GM21515 (cell line): Measurements from ENCODE around the gene DGKK.
"Not testable (repeated sequence)": the region's sequence is repeated elsewhere in the genome, so short reads cannot be mapped to it uniquely, and the experiment has no call there.

Experiments
- ATAC-seq: cut with Tn5 transposase; IDR thresholded peaks from one replicate; pipeline ENCODE4 v1.9.1; 2021; ENCODE audit not compliant: unreplicated experiment

DGKK gene

DNA sequence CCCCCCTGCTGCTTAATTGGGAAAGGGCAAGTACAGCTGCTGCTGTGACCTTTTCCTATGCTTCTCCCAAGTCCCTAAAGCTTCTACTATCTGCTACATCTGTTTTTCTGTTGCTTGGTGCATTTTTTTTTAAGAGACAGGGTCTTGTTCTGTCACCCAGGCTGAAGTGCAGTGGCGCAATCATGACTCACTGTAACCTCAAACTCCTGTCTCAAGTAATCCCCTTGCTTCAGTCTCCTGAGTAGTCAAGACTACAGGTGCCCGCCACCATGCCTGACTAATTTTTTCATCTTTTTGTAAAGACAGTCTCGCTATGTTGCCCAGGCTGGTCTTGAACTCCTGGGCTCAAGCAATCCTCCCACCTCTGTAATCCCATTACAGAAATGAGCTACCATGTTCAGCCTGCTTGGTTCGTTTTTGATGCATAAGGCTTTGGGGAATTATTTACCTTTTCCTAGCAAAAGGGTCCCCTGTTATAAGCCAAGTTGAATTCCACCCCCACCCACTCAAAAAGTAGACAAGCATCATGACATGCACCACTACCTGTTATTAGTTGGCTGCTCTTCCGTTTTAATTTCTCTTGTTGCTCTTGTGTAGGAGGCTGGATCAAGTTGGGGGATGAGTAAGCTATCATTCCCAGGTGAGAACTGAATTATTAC lies 39.6 kb downstream of the DGKK start:
- no peak for ATAC-seq

DNA sequence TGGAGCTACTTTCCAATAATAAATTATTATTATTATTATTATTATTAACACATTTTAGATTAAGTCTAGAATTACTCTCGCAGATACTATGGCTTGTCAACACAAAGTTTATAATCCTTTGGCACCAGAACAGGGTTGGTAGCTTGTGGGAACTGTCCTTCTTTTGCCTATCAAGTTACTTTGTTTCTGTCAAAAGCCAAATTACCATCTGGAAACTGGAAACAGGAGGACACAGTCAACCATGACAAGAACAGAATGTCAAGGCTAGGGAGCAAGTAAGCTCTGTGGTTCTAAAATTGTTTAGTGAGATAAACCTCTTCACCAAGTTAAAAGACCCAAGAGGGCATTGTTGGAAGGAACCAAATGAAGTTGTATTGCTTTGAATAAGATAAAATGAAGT lies 42.5 kb downstream of the DGKK start:
- ATAC-seq: no peak

DNA sequence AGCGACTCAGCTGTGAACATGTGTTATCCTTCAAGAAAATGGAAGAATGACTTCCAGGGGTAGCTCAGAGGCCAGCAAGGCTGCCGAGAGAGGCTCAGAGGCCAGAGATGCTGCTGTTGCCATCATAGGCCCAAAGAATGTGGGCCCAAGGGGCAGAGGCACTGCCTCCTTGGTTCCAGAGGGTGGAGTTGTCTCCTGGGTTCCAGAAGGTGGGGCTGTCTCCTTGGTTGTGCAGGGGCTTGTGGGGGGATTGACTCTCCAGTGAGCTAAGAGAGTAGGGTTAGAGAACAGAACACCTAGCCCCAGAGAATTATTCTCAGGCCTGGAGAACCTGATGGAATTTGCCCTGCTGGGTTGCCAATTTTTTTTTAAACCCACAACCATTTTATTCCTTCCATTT lies 62.6 kb downstream of the DGKK start:
- no peak for ATAC-seq

DNA sequence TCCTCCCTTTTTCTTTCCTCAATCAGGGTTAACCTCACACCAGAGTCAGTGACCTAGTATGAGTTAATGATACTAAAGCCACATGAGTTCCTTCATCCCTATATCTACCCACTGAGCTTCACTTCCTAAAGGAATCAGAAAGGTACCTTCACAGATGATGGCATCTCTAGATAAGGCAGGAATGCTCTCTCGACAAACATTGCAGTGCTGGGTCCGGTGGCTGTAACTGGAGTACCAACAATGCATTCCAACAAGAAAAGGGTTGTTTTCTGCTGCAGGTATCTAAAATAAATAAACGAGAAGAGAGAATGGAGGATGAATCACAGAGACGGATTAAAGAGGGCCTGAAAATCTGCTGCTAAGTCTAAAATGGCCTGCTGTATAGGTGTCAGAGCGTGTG lies 66.7 kb downstream of the DGKK start:
- ATAC-seq: no peak

DNA sequence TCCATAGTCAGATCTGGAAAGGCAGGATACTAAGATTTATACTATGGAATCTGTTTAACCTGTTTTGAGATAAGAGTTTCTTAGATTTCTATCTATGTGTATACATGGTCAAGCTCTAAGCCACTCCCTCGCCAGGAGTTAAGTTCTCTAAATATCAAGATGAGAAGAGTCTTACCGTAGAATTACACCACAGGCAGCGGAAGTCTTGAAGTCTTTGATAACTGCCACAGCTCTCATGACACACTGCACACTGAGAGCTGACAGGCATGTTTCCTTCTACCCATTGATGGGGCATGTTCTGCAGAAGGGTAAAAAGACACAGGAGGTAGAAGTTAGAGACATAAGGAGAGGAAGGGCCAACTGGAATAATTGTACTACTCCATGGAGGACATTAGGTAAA lies 67.7 kb downstream of the DGKK start:
- no peak for ATAC-seq

DNA sequence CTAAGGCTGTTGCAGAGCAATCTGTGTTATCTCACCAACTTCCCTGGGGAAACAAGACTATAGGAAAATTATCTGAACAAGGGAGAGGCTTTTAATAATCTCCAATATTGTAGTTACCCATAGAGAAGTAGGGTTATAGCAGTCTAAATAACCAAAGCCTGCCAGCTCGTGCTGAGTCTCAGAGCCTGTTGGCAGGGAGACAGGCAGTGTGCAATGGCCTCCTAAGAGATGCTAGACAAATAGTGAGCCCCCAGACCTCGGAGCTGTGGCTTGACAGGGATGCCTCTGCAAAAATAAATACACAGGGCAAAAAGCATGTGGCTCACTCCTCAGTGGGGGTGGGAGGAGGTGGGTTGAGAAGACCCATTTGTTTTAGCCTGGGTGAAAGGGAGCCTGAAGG lies 76.7 kb downstream of the DGKK start:
- ATAC-seq: no peak

DNA sequence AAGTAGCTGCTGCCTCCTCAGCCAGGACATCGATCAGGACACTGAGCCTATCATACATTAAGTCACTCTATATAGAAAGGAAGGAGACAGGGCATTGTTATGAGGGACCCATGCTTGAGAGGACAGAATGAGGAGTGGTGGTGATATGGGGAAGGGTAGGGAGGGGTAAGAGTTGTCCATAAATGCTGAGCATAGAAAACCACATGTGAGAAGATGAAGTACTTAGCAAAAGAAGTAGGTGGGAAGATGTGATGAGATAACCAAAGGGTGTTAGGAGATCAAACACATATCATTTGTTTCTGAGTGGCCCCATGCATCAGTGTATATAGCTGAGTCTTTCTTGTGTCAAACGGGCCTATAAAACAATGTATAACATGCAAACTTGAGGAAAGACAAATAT lies 84.1 kb downstream of the DGKK start:
- ATAC-seq: no peak

DNA sequence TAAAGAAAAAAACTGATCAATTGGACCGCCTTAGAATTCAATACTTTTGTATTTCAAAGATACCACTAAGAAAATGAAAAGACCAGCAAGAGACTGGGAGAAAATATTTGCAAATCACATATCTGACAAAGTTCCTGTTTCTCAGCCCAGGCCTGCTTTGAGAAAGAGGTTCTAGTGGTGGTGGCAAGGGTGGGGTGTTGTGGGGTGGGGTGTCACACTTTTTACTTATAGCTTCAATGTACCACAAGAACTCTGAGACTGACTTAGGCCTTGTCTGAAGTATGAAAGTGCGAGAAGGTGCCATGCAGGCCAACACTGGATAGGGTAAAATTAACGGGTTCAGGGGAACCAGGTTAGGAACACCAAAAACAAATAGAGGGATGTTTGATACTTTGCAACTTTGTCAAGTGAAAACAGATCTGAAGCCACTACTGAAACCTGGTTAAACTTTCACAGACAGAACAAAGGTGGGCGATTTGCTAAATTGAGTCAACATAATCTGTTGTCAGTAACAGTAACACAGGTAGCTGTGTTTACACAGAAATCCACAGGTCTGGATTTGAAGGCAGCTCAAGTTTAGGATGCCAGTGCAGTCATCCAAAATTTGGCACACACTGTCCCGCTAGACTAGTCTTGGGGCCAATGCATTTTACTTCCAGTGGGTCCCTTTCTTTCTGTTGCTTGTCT lies 88.8 kb downstream of the DGKK start:
- no peak for ATAC-seq

DNA sequence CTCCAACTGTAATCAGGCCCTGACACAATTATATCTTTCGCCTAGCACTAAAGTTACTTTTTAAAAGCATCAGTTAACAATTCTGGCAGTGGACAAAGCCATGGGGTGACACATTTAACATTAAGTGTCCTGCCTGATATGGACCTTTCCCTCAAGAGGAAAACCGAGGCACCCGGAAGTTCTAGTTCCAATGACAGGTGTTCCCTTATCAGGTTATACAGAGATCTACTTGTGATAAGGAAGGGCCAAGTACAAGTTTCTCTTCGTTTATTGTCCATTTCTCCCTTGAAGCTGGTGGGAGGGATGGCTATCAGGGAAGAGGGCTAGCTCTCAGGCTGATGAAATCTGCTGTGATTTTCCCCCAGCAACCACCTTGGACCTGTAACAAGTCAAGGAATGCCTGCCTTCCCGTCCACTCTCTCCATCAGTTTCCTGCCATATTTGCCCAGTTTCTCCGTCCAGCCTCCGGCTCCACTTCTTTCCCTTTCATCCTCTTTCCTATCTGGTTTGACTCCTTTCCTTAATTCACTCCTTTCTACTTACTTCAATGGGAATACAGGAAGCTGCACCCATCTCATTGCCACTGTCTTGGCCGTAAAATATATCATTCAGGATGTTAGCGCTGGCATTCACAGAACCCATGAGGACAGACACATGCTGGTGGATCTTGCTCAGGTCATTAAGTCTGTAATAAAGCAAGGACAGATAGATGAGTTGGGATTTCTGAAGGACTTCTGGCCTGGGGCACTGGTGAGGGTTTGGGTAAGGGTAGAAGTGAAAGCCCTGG lies 95.0 kb downstream of the DGKK start:
- no peak for ATAC-seq

DNA sequence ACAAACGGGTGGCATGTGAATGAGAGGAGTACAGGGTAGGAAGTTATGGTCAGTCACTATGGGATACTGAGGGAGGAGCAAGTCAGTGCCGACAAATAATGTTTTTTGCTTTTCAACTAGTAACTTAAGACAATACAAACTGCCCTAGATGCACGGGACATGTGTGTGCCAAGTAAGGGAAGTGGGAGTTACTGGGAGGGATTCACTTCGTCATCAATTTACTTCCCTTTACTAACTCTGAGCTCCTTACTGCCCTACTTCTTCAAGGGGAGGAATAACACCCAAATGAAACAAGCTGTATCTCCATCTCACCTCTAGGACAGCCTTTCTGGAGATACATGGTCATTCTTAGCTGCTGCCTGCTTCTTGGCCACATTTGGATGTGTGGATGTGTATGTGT lies 97.7 kb downstream of the DGKK start:
- ATAC-seq: no peak

DNA sequence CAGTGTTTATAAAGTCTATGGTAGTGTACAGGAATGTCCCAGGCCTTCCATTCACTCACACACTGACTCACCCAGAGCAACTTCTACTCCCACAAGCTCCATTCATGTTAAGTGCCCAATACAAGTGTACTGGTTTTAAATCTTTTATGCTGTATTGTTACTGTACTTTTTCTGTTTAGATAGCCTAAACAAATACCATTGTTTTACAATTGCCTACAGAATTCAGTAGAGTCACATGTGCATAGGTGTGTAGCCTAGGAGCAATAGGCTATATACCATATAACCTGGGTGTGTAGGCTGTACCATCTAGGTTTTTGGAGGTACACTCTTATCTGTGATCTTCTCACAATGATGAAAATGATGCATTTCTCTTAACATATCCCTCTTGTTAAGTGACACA lies 126.7 kb downstream of the DGKK start:
- no peak for ATAC-seq

DNA sequence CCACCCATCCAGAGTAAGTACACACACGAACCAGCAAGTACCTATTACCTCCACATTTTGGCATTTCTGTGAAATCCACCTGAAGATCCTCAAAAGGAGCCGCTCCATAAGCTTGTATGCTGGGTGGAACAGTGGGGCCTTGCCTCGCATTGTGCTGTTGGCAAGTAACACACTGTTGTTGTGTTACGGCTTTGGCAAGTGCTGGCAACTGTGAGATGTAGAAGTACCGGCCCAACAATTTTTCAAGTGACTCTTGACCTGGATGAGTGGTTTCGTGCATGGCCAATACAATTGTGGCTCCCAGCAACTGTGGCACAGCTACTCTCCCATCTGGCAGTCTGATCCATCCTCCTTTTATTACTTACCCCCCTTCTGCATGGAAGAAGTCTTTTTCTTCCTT lies 137.3 kb downstream of the DGKK start:
- no peak for ATAC-seq

DNA sequence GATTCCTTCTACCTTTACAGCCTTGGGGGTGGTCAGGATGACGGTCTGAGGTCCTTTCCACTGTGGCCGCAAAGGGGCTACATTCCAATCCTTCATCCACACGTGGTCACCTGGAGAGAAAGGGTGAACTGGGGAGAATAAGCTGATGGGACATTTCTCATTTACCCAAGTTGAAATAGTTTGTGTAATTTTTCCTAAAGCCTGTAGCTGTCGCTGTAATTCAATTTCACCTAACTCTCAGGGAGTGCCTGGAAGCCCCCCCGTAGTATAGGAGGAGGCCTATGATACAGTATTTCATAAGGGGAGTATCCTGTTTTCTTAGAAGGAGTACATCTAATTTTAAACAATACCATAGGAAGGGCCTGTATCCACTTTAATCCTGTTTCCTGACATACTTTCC lies 138.0 kb downstream of the DGKK start:
- not testable (repeated sequence) for ATAC-seq

DNA sequence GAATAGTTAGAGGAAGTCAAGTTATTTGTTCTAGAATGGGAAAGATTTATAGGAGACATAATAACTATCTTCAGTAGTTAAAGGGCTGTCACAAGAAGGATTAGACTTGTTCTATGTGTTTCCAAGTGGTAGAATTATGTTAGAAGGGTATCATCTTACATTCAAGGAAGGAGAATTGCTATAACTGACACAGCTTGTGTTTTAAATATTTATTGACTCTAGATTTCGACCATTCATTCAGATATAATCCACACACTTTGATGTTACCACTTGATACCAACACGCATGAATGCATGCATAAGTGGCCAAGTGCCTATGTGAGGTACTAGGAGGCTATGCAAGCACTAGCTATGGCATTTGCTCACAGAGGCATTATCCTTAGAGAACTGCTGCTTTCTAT lies 143.4 kb downstream of the DGKK start:
- no peak for ATAC-seq
